Progenitor cell of endocrine pancreas (in vitro differentiated cells): ENCODE results near the gene MYF6. TPM values are rescaled to one million over a fixed set of nuclear protein-coding genes. Genes with fewer than 3 reads are reported as not detected.

Experiments
- DNase-seq: peaks from one replicate; pipeline ENCODE4 v3.0.0; 2021; ENCODE audit warnings: low spot score; ENCODE audit not compliant: unreplicated experiment
- H3K27ac Mint-ChIP-seq: 2 replicates; pipeline ENCODE4 v1.8.0; 2021; ENCODE audit warnings: mild to moderate bottlenecking, moderate library complexity, mixed read lengths
- H3K27me3 Mint-ChIP-seq: 2 replicates; pipeline ENCODE4 v1.8.0; 2021; ENCODE audit warnings: mixed read lengths
- H3K36me3 Mint-ChIP-seq: 2 replicates; pipeline ENCODE4 v1.8.0; 2022; ENCODE audit warnings: mixed read lengths; ENCODE audit not compliant: insufficient read depth
- H3K4me1 Mint-ChIP-seq: 2 replicates; pipeline ENCODE4 v1.8.0; 2021; ENCODE audit warnings: low read depth, mixed read lengths
- H3K4me3 Mint-ChIP-seq: 2 replicates; pipeline ENCODE4 v1.8.0; 2021; ENCODE audit warnings: low read depth, mild to moderate bottlenecking, moderate library complexity, mixed read lengths
- H3K9me3 Mint-ChIP-seq: 2 replicates; pipeline ENCODE4 v1.8.0; 2021; ENCODE audit warnings: low read depth, mixed read lengths
- CTCF ChIP-seq: fragments of 200-600 bp; sonication (generic); IDR thresholded peaks from one replicate; pipeline ENCODE4 v1.5.0; 2021; ENCODE audit warnings: antibody characterized with exemption, mild to moderate bottlenecking; ENCODE audit not compliant: unreplicated experiment
- total RNA-seq: library from RNA; stranded (reverse); gene quantifications from 2 replicates; pipeline ENCODE4 v1.2.1, GENCODE V29; 2021

The MYF6 gene
- total RNA-seq, 1 donor from 2014 or later = not detected

GRCh38 chr12:80754274-80754673 lies 46.8 kb downstream of the MYF6 start:
- Mint-ChIP-seq H3K27me3 (no peaks in the 10 kb centered on the region), H3K4me1 (no peaks in the 10 kb centered on the region), H3K9me3 (peaks cover 4% of the 10 kb centered on the region), H3K4me3 (no peak overlapping the region), H3K27ac (no peak overlapping the region), H3K36me3 (no peaks in the 10 kb centered on the region)
- DNase-seq = no peak
- TF ChIP-seq CTCF = no peak

GRCh38 chr12:80756875-80757274 lies 49.4 kb downstream of the MYF6 start:
- no peak overlapping the region for H3K27ac Mint-ChIP-seq
- no peak overlapping the region for H3K4me3 Mint-ChIP-seq
- no peak for DNase-seq
- H3K36me3 Mint-ChIP-seq = no peaks in the 10 kb centered on the region
- no peak for TF ChIP-seq CTCF
- H3K27me3 Mint-ChIP-seq = no peaks in the 10 kb centered on the region
- no peaks in the 10 kb centered on the region for H3K9me3 Mint-ChIP-seq
- peaks cover 3% of the 10 kb centered on the region for H3K4me1 Mint-ChIP-seq

Other genes with a start within 250 kb of the MYF6 start
- not detected in 2 replicates for gene MYF5, start 9.3 kb downstream of the MYF6 start, total RNA-seq
- 7.1 and 8.2 TPM in 2 replicates for gene LIN7A, start 230.3 kb downstream of the MYF6 start, total RNA-seq